HFF-Myc (cell line): Measurements from ENCODE around the gene LAGE3.

Experiments
- DNase-seq: peaks from one replicate; pipeline ENCODE4 v3.0.0-alpha.2; 2011; ENCODE audit warnings: low read depth; ENCODE audit errors: extremely low read depth
- H3K4me3 ChIP-seq: replicated peaks from 2 replicates; pipeline ENCODE4 v1.5.1; 2011; ENCODE audit warnings: low read depth, mild to moderate bottlenecking, control low read depth, low read length
- TF ChIP-seq, protein P1 (sequence below): IDR thresholded peaks from 2 replicates; pipeline ENCODE4 v1.5.1; 2012; ENCODE audit warnings: mild to moderate bottlenecking, low read depth, low read length, control low read depth; ENCODE audit errors: missing control alignments

LAGE3 gene

DNA sequence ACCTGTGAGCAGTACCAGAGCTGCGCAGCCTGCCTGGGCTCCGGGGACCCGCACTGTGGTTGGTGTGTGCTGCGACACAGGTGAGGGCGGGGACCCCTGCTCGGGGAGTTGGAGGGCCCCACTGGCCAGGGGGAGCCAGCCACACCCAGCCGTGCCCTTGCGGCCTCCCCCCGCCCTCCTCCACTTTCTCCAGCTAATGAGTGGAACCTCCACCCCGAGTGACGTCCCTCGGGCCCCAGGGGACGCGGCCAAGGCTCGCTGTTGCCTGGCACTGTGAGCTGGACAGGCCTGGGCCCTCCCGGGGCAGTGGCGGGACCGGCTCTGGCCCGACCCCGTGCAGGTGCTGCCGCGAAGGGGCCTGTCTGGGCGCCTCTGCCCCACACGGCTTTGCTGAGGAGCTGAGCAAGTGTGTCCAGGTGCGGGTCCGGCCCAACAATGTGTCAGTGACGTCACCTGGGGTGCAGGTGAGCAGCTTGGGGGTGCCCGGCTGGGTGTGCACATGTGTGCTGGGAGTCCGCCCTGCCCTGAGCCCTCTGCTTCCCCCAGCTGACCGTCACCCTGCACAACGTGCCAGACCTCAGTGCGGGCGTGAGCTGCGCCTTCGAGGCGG, 15.4 kb downstream of the LAGE3 start:
- no peak overlapping the region for H3K4me3 ChIP-seq
- no peak for DNase-seq
- TF ChIP-seq, protein P1, sequence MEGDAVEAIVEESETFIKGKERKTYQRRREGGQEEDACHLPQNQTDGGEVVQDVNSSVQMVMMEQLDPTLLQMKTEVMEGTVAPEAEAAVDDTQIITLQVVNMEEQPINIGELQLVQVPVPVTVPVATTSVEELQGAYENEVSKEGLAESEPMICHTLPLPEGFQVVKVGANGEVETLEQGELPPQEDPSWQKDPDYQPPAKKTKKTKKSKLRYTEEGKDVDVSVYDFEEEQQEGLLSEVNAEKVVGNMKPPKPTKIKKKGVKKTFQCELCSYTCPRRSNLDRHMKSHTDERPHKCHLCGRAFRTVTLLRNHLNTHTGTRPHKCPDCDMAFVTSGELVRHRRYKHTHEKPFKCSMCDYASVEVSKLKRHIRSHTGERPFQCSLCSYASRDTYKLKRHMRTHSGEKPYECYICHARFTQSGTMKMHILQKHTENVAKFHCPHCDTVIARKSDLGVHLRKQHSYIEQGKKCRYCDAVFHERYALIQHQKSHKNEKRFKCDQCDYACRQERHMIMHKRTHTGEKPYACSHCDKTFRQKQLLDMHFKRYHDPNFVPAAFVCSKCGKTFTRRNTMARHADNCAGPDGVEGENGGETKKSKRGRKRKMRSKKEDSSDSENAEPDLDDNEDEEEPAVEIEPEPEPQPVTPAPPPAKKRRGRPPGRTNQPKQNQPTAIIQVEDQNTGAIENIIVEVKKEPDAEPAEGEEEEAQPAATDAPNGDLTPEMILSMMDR = no peak

DNA sequence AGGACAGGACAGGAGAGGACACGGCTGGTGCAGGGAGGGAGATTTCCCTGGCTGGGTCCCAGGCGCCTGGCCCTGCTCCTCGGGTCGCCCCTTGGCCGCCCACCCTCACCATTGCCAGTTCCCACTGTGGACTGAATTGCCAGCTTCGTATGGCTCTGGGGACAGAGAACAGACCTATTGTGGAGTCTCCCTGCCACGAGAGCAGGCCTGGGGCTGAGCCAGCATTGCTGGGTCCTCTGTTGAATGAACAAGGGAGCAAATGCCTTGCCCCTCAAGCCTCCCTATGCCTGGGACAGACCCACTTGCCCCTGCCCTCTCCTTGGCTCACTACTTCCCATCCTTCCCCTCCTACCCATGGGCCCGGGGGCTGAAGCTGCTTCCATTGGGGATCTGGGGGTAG, 16.7 kb downstream of the LAGE3 start:
- TF ChIP-seq, protein P1 = no peak
- no peak for DNase-seq
- no peak overlapping the region for H3K4me3 ChIP-seq

DNA sequence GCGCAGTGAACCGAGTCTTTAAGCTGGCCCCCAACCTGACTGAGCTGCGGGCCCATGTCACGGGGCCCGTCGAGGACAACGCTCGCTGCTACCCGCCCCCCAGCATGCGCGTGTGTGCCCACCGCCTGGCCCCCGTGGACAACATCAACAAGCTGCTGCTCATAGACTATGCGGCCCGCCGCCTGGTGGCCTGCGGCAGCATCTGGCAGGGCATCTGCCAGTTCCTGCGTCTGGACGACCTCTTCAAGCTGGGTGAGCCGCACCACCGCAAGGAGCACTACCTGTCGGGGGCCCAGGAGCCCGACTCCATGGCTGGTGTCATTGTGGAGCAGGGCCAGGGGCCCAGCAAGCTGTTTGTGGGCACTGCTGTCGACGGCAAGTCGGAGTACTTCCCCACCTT, 18.8 kb downstream of the LAGE3 start:
- TF ChIP-seq, protein P1 = peak; percentile 24
- DNase-seq = no peak
- peak overlapping the region; percentile 55 for H3K4me3 ChIP-seq

DNA sequence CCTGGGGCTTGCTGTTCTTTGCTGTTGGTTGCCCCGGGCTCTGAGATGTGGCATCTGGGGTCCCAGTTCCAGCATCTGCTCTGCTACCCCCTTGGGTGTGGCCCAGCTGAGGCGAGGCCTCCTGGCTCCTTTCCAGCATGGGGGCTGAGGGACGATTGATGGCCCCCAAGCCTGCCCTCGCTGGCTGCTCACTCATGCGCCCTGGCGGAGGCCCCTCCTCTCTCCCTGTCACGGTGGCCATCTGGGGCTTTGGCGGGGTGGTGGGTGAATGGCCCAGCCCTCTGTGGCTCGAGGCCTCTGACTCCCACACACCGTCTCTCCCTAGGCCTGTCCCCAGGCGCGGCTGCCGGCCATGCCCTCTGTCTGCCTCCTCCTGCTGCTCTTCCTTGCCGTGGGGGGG, 19.2 kb downstream of the LAGE3 start:
- no peak for DNase-seq
- TF ChIP-seq, protein P1 = no peak
- H3K4me3 ChIP-seq = peak overlapping the region; percentile 55

DNA sequence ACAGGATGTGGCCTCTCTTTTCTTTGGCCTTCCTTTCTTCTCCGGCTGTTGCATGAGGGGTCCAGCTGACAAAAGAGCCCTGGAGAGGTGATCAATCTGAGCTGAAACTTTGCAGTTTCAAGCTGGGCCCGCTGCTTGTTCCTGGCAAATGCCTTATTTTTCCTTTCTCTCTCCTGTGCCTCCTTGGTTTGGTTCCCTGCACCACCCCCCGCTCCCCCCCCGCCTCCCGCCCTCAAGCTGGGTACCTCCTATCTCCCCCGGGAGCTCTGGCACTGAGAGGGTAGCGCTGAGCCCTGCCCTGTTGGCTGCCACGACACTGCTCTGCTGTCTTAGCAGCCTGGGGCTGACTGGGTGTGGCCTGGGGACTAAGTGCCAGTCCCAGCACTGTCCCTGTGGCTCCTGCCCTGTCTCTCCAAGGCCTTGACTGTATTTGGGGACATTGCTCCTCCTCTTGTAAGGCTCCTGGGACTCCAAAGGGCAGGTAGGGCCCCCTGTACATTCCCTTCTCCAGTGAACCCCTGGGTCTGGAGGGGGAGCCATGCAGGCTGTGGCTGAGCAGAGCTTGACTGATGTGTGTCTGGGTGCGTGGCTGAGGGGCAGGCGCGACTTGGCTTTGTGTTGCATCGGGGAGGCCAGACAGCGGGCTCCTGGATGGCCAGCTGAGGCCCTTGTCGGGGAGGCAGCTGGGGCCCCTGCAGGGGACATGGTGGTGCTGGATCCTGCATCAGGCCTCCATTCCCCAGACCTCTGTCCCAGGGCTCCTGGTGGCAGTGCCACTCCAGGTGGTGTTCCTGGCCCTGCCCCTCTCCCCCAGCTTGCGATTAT, 19.9 kb downstream of the LAGE3 start:
- peak overlapping the region; percentile 55 for H3K4me3 ChIP-seq
- DNase-seq = no peak
- TF ChIP-seq, protein P1 = no peak

DNA sequence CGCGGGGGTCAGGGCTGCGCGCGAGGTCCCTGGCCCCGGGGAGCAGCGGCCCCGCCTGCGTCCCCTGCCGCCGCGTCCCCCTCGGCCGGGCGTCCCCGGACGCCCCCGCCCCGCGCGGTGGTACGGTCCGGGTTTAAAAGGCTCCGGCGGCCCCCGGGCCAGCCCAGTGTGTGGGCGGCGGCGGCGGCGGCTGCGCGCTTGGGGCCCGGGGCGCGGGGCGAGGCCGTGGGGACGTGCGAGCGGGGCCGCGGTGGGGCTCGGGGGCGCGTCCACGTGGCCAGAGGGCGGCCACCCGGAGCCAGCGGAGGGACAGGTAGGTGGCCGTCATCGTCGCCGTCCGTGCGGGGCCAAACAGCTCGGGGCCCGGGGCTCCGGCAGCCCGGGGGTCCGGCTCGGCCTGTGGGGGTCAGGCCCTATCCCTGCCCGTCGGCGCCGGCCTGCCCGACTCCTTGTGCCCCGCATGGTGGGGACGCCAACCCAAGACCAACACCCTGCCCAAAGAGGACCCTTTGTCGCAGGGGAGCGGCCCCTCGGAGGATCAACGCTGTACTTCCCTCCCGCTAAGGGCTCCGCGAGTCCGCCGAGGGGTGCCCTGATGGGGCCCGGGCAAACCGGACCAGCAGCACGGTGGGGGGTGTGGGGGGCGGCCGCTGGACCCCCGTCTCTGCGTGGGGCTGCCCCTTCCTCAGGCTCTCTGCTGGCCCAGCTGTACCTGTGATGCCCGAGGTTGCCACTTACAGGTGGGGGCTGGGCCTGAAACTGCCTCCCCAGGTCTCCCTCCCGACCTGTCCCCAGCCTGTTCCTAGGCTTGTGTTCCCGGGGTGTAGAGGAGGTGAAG, 20.7 kb downstream of the LAGE3 start, which contains the start of gene PLXNA3:
TSS of gene PLXNA3 (plus strand) at position 166 of the 838 bp plus-strand sequence. CDS start 1,903 bp downstream, outside the sequence.
- DNase-seq = no peak
- H3K4me3 ChIP-seq = peak within 1 kb of the TSS; percentile 55
- TF ChIP-seq, protein P1 = no peak
